SU-DHL-6 (cell line): ENCODE data around the gene SLC34A3.

Experiments used
- EZH2phosphoT487 ChIP-seq: fragments of 200-600 bp; sonication (generic), shearing (Covaris generic); conservative IDR thresholded peaks from 2 replicates; pipeline ENCODE4 v1.6.1; 2018; ENCODE audit warnings: mild to moderate bottlenecking, antibody characterized with exemption, low read length, moderate library complexity, mixed read lengths
- TF ChIP-seq, protein P1 (sequence below): fragments of 200-600 bp; sonication (generic); IDR thresholded peaks from one replicate; pipeline ENCODE4 v1.5.1; 2017; ENCODE audit warnings: antibody characterized with exemption, mild to moderate bottlenecking, low read length, moderate library complexity; ENCODE audit not compliant: insufficient read depth, poor library complexity, severe bottlenecking

DNA sequence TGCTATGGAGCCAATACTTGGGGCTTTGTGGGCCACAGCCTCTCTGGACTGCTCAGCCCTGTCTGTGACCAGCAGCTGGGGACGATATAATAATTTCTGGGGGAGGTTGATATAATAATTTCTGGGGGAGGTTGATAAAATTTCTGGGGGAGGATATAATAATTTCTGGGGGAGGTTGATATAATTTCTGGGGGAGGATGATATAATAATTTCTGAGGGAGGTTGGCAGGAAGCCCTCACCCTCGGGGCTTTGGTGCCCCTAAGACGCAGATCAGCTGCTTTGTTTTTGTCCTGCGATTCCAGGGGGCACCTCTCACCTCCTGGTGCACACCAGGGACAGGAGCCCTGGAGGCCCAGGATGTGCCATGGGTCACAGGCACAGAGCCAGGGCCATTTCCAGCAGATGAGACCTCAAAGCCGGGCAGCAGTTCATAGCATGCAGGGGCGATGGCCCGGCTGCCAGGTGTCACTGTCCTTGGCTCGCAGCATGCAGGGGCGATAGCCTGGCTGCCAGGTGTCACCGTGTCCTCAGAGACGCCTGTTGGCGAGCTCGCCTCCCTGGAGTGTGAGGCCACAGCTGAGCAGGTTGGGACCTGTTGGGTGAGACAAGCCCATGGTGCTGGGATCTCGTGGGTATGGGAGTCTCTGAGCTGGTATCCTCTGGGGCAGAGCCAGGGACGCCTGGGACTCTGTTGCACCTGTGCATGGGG, 43.1 kb downstream of the SLC34A3 start:
- TF ChIP-seq, protein P1, sequence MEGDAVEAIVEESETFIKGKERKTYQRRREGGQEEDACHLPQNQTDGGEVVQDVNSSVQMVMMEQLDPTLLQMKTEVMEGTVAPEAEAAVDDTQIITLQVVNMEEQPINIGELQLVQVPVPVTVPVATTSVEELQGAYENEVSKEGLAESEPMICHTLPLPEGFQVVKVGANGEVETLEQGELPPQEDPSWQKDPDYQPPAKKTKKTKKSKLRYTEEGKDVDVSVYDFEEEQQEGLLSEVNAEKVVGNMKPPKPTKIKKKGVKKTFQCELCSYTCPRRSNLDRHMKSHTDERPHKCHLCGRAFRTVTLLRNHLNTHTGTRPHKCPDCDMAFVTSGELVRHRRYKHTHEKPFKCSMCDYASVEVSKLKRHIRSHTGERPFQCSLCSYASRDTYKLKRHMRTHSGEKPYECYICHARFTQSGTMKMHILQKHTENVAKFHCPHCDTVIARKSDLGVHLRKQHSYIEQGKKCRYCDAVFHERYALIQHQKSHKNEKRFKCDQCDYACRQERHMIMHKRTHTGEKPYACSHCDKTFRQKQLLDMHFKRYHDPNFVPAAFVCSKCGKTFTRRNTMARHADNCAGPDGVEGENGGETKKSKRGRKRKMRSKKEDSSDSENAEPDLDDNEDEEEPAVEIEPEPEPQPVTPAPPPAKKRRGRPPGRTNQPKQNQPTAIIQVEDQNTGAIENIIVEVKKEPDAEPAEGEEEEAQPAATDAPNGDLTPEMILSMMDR, result no peak
- no peak for TF ChIP-seq EZH2phosphoT487
